GM12872 (cell line): ENCODE data around the gene SLC39A13.

Experiments used
- CTCF ChIP-seq: IDR thresholded peaks from 3 replicates; pipeline ENCODE4 v1.5.1; 2011; ENCODE audit warnings: low read depth, mild to moderate bottlenecking, low read length, moderate library complexity; ENCODE audit not compliant: insufficient read depth

Gene SLC39A13

GRCh38 chr11:47398011-47398410 lies 10.4 kb upstream of the SLC39A13 start:
- no peak for TF ChIP-seq CTCF

- no peak for TF ChIP-seq CTCF
Observed at GRCh38 chr11:47398551-47398950, 9.8 kb upstream of the SLC39A13 start.

GRCh38 chr11:47399860-47400767 lies 8.3 kb upstream of the SLC39A13 start:
- TF ChIP-seq CTCF = no peak

- no peak for TF ChIP-seq CTCF
Observed at GRCh38 chr11:47400768-47401279, 7.6 kb upstream of the SLC39A13 start.

- TF ChIP-seq CTCF = no peak
Observed at GRCh38 chr11:47403135-47403534, 5.3 kb upstream of the SLC39A13 start.

GRCh38 chr11:47403571-47403970 lies 4.8 kb upstream of the SLC39A13 start:
- no peak for TF ChIP-seq CTCF

- TF ChIP-seq CTCF = no peak
Observed at GRCh38 chr11:47406896-47407745, 1.3 kb upstream of the SLC39A13 start.
